ENCODE measurements around the gene PDAP1.

DNA sequence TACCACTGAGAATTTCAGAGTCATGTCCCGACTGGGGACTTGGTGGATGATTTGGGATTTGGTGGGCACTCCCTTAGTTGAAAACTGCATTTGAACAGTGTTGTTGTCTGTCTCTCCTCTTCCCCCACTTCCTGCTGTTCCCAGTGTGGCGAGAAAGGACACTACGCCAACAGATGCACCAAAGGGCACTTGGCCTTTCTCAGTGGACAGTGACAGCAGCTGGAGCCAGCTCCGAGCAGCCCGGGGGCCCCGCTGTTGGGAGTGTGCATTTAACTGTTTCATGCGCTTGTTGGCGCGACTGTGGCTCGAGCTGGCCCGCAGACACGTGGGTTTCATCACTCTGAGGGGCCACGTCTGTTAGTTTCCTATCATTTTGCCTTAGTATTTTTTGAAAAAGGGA lies 47.9 kb upstream of the PDAP1 start:
- TF ChIP-seq POLR2A (IDR thresholded peaks at IDR 0.05): no peak
- TF ChIP-seq CTCF (IDR thresholded peaks at IDR 0.05): no peak
- no peak for TF ChIP-seq POLR2AphosphoS5 (IDR thresholded peaks at IDR 0.05)
- TF ChIP-seq EP300 (IDR thresholded peaks at IDR 0.05): no peak

All from sigmoid colon (tissue), 4 donors.